Measurements from ENCODE around the gene ZNF235.
"Not testable (repeated sequence)": the region's sequence is repeated elsewhere in the genome, so short reads cannot be mapped to it uniquely, and the experiment has no call there.

ZNF235 gene

GRCh38 chr19:44255705-44256411, 49.0 kb downstream of the ZNF235 start:
- DNase-seq (ENCODE audit: low read depth in 2 of 2), result no peak

- no peak for DNase-seq (ENCODE audit: low read depth in 2 of 2)
Observed at GRCh38 chr19:44254496-44254895, 50.3 kb downstream of the ZNF235 start.

GRCh38 chr19:44253392-44253791, 51.4 kb downstream of the ZNF235 start:
- not testable (repeated sequence) for DNase-seq (ENCODE audit: low read depth in 2 of 2)

GRCh38 chr19:44252332-44252731, 52.5 kb downstream of the ZNF235 start:
- not testable (repeated sequence) for DNase-seq (ENCODE audit: low read depth in 2 of 2)

DNA sequence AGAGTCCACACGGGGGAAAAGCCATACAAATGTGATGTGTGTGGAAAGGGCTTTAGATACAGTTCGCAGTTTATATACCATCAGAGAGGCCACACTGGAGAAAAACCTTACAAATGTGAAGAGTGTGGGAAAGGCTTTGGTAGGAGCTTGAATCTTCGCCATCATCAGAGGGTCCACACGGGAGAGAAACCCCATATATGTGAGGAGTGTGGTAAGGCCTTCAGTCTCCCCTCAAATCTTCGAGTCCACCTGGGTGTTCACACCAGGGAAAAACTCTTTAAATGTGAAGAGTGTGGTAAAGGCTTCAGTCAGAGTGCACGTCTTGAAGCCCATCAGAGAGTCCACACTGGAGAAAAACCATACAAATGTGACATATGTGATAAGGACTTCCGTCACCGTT, 68.4 kb downstream of the ZNF235 start:
- DNase-seq (ENCODE audit: low read depth in 2 of 2), result no peak

All from stimulated activated CD8-positive, alpha-beta memory T cell treated with anti-CD3 and anti-CD28 coated beads, Interleukin-2, amount 100 ng/mL, for 48 hours (primary cell).